Thyroid gland (tissue), 4 donors: ENCODE measurements around the gene MYH1.

Source experiments
- POLR2A ChIP-seq, 2 donors: fragments of 450-650 bp; IDR thresholded peaks; one replicate each; pipeline ENCODE4 v1.6.1; 2017; ENCODE audit warnings: antibody characterized with exemption in 2 of 2, mild to moderate bottlenecking in 2 of 2, moderate library complexity in 1 of 2
- TF ChIP-seq, protein P1 (sequence below), 6 experiments: fragments of 200-600 bp in 3 of 6; fragments of 450-650 bp in 3 of 6; sonication (generic) in 3 of 6; IDR thresholded peaks; one replicate each; pipeline ENCODE4 v1.5.1; 2016 to 2019; ENCODE audit warnings: antibody characterized with exemption in 6 of 6, mild to moderate bottlenecking in 2 of 6, inconsistent platforms in 1 of 6, moderate library complexity in 1 of 6

DNA sequence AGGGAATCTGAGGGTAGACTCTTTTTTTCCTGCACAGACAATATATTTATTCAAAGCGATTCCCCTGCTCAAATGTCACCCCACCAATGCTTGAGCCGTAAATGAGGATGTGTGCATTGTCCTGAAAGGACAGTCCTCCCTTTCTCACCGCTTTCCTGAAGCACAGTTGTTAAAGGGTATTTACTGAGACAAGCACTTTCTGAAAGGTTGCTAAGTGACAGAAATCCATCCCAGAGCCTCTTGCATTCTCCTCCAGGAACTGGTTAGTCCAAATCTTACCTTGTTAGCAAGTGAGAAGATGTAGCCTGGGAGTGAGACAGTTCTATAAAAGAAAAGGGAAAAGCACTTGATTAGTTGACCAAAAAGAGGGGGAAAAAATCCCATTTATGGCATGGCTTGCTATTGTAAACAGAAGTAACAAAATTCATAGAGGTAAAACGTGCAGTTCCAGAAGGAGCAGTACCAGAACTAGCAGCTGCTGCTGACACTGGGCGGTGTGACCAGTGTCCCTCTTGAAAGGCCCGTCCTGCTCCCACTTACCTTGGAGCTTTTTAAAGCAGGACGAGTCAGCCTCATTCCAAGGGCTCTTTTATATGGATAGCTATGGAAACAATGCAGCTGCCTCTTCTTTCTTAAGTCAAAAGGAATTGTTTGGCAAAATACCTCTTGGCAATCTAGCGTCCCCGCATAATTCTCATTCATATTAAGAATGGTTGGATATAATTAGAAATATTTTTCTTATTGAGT, 30.9 kb upstream of the MYH1 start, which contains the start of gene MYH2:
- TF ChIP-seq, protein P1, sequence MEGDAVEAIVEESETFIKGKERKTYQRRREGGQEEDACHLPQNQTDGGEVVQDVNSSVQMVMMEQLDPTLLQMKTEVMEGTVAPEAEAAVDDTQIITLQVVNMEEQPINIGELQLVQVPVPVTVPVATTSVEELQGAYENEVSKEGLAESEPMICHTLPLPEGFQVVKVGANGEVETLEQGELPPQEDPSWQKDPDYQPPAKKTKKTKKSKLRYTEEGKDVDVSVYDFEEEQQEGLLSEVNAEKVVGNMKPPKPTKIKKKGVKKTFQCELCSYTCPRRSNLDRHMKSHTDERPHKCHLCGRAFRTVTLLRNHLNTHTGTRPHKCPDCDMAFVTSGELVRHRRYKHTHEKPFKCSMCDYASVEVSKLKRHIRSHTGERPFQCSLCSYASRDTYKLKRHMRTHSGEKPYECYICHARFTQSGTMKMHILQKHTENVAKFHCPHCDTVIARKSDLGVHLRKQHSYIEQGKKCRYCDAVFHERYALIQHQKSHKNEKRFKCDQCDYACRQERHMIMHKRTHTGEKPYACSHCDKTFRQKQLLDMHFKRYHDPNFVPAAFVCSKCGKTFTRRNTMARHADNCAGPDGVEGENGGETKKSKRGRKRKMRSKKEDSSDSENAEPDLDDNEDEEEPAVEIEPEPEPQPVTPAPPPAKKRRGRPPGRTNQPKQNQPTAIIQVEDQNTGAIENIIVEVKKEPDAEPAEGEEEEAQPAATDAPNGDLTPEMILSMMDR (IDR thresholded peaks at IDR 0.05): no peak
- no peak for TF ChIP-seq POLR2A (IDR thresholded peaks at IDR 0.05)
